AG10803 (cell line): ENCODE results near the gene EXOC3.
"Not testable (repeated sequence)": the region's sequence is repeated elsewhere in the genome, so short reads cannot be mapped to it uniquely, and the experiment has no call there.

Experiments used
- DNase-seq: peaks from one replicate; pipeline ENCODE4 v3.0.0; 2010; ENCODE audit warnings: low read depth
- H3K4me3 ChIP-seq: 2 replicates; pipeline ENCODE4 v1.5.1; 2011; ENCODE audit warnings: mild to moderate bottlenecking, low read length, control low read depth
- CTCF ChIP-seq: conservative IDR thresholded peaks from 2 replicates; pipeline ENCODE4 v1.5.1; 2011; ENCODE audit warnings: mild to moderate bottlenecking, low read length, control low read depth, inconsistent platforms

Gene EXOC3

DNA sequence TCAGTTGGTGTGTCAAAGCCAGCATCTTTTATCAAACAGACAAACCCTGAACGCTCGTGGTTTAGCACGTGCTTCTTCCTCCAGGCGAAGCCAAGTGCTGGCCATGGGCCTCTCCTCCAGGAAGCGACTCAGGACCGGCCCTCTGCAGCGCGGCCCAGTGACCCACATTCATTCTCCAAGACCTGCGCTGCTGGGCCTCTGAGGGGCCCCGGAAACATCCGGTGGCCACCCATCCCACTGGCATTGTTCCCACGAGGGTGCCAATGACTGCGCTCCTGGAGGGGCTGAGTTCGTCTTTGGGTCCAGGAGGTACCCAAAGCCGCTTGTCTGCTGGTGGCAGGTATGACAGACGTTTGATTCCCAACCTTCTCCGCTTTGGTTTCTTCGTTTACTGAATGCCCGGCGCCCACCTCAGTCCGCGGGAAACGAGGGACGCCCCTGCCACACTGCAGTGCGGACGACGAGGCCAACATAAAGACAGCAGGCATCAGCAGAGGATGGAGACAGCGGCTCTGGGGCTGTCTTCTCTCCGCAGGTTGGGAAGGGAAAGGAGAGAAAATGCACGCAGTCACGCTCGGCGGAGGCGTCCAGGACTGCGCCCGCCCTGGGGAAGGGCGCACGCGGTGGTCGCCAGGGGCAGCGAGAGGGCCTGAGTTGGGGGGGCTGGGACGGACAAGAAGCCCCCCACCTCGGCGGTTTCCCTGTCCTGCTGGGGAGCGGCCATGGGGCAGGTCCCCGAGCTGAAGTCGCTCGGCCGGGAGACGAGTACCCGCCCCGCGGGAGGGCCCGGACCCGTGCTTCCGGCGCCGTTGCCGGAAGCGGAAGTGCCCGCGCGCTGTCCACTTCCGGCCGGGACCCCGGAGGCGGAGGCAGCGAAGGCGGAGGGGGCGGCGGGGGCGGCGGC is at the start of gene EXOC3:
TSS of gene EXOC3 (plus strand) at position 842 of the 904 bp plus-strand sequence. CDS start 3,030 bp downstream, outside the sequence.
- DNase-seq: peak; percentile 63
- H3K4me3 ChIP-seq: peak within 1 kb of the TSS; percentile 100
- no peak for TF ChIP-seq CTCF

DNA sequence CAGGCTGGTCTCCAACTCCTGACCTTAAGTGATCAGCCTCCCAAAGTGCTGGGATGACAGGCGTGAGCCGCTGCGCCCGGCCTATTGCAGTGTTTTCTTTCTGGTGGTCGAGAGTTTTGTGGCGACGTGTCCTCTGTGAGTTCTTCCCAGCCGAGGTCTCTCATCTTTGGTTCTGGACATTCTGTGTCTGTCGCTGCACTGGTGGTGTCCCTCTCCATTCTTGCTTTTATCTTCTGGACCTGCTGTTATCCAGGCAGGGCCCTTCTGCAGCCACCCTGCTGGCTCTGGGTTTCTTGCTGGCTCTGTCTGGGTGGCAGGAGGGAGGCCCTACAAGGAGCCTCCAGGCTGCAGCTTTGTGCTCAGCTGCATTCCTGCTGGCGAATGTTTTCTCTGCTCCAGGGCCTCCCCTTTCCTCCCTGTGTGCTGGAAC is 49.1 kb upstream of the EXOC3 start:
- peak; percentile 51 for DNase-seq
- H3K4me3 ChIP-seq: no peak overlapping the region
- TF ChIP-seq CTCF: peak; percentile 17; the same call in 1 of the 2 replicates

GRCh38 chr5:394671-395155 is 48.3 kb upstream of the EXOC3 start:
- no peak for DNase-seq
- no peak overlapping the region for H3K4me3 ChIP-seq
- no peak for TF ChIP-seq CTCF

GRCh38 chr5:395156-395920 is 47.6 kb upstream of the EXOC3 start:
- DNase-seq: peak; percentile 97
- H3K4me3 ChIP-seq: peak overlapping the region; percentile 7; the same call in 1 of the 2 replicates
- no peak for TF ChIP-seq CTCF

GRCh38 chr5:395921-396530 is 47.0 kb upstream of the EXOC3 start:
- no peak for TF ChIP-seq CTCF
- H3K4me3 ChIP-seq: no peak overlapping the region
- DNase-seq: no peak

DNA sequence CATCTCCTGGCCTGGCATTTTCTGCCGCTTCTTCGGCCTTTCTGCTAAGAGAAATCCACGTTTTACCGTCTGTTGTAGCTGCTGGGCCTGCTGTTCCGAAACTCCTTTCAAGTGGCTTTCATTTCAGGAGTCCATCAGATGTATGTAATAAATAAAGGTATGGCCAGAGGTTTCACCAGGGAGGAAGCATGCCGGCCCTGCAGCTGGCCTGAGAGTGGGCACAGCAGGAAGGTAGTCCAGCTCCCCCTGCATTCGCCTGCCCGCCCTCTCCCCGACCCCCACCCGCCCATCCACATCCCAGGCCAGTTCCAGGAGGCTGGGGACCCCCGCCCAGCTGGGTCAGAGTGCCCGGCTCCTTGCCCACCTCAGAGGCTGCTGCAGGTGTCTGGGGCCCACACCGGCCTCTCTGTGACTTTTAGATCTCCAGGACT is 46.4 kb upstream of the EXOC3 start:
- no peak for TF ChIP-seq CTCF

DNA sequence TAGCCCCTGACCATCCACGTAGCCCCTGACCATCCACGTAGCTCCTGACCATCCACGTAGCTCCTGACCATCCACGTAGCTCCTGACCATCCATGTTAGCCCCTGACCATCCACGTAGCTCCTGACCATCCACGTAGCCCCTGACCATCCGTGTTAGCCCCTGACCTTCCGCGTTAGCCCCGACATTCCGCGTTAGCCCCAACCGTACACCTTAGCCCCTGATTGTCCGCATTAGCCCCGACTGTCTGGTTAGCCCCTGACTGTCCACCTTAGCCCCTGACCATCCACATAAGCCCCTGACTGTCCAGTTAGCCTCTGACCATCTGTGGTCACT is 44.9 kb upstream of the EXOC3 start:
- DNase-seq, H3K4me3 ChIP-seq: not testable (repeated sequence)

More for the DNA sequence above, 46.4 kb upstream of the EXOC3 start:
- no peak for DNase-seq
- H3K4me3 ChIP-seq: no peak overlapping the region
